WERI-Rb-1 (cell line): ENCODE results near the gene RAB23.

ENCODE experiments used
- DNase-seq: peaks from one replicate; pipeline ENCODE4 v3.0.0-alpha.2; 2020
- H3K27ac ChIP-seq: fragments of 250-450 bp; sonication (Bioruptor Pico); 2 replicates; pipeline ENCODE4 v1.5.1; 2020; ENCODE audit warnings: mild to moderate bottlenecking, moderate library complexity
- H3K27me3 ChIP-seq: fragments of 250-450 bp; sonication (Bioruptor Pico); 2 replicates; pipeline ENCODE4 v1.5.1; 2021; ENCODE audit warnings: mild to moderate bottlenecking, low read depth, moderate library complexity; ENCODE audit not compliant: insufficient read depth, severe bottlenecking
- H3K36me3 ChIP-seq: fragments of 250-450 bp; sonication (Bioruptor Pico); 2 replicates; pipeline ENCODE4 v1.5.1; 2020; ENCODE audit warnings: mild to moderate bottlenecking, moderate library complexity
- H3K4me3 ChIP-seq: 2 replicates; pipeline ENCODE4 v1.5.1; 2011; ENCODE audit warnings: low read depth, mild to moderate bottlenecking, control low read depth, low read length
- H3K9me3 ChIP-seq: fragments of 250-450 bp; sonication (Bioruptor Pico); 2 replicates; pipeline ENCODE4 v1.5.1; 2021; ENCODE audit warnings: mild to moderate bottlenecking, moderate library complexity; ENCODE audit not compliant: severe bottlenecking
- TF ChIP-seq, protein P1 (sequence below): IDR thresholded peaks from 2 replicates; pipeline ENCODE4 v1.5.1; 2011; ENCODE audit warnings: low read depth, mild to moderate bottlenecking, control low read depth, inconsistent platforms, low read length

RAB23 gene

GRCh38 chr6:57262901-57263694 is 41.0 kb upstream of the RAB23 start:
- Histone ChIP-seq H3K36me3 (no peaks in the 10 kb centered on the region), H3K4me3 (no peak overlapping the region), H3K9me3 (no peaks in the 10 kb centered on the region), H3K27ac (no peak overlapping the region), H3K27me3 (no peaks in the 10 kb centered on the region)
- TF ChIP-seq, protein P1, sequence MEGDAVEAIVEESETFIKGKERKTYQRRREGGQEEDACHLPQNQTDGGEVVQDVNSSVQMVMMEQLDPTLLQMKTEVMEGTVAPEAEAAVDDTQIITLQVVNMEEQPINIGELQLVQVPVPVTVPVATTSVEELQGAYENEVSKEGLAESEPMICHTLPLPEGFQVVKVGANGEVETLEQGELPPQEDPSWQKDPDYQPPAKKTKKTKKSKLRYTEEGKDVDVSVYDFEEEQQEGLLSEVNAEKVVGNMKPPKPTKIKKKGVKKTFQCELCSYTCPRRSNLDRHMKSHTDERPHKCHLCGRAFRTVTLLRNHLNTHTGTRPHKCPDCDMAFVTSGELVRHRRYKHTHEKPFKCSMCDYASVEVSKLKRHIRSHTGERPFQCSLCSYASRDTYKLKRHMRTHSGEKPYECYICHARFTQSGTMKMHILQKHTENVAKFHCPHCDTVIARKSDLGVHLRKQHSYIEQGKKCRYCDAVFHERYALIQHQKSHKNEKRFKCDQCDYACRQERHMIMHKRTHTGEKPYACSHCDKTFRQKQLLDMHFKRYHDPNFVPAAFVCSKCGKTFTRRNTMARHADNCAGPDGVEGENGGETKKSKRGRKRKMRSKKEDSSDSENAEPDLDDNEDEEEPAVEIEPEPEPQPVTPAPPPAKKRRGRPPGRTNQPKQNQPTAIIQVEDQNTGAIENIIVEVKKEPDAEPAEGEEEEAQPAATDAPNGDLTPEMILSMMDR, result no peak
- DNase-seq, result no peak

- no peaks in the 10 kb centered on the region for H3K36me3 ChIP-seq
- H3K4me3 ChIP-seq, result no peak overlapping the region
- TF ChIP-seq, protein P1, result no peak
- H3K27me3 ChIP-seq, result no peaks in the 10 kb centered on the region
- no peak overlapping the region for H3K27ac ChIP-seq
- DNase-seq, result no peak
- no peaks in the 10 kb centered on the region for H3K9me3 ChIP-seq
These were observed 40.4 kb upstream of the RAB23 start for GRCh38 chr6:57262488-57262887.

GRCh38 chr6:57261926-57262325 is 39.8 kb upstream of the RAB23 start:
- Histone ChIP-seq H3K9me3 (no peaks in the 10 kb centered on the region), H3K4me3 (no peak overlapping the region), H3K27me3 (no peaks in the 10 kb centered on the region), H3K36me3 (no peaks in the 10 kb centered on the region), H3K27ac (no peak overlapping the region)
- TF ChIP-seq, protein P1, result no peak
- no peak for DNase-seq

- TF ChIP-seq, protein P1, result no peak
- H3K36me3 ChIP-seq, result no peaks in the 10 kb centered on the region
- no peak overlapping the region for H3K4me3 ChIP-seq
- H3K27ac ChIP-seq, result no peak overlapping the region
- DNase-seq, result no peak
- H3K9me3 ChIP-seq, result no peaks in the 10 kb centered on the region
- H3K27me3 ChIP-seq, result no peaks in the 10 kb centered on the region
These were observed 37.0 kb upstream of the RAB23 start for GRCh38 chr6:57259064-57259463.

DNA sequence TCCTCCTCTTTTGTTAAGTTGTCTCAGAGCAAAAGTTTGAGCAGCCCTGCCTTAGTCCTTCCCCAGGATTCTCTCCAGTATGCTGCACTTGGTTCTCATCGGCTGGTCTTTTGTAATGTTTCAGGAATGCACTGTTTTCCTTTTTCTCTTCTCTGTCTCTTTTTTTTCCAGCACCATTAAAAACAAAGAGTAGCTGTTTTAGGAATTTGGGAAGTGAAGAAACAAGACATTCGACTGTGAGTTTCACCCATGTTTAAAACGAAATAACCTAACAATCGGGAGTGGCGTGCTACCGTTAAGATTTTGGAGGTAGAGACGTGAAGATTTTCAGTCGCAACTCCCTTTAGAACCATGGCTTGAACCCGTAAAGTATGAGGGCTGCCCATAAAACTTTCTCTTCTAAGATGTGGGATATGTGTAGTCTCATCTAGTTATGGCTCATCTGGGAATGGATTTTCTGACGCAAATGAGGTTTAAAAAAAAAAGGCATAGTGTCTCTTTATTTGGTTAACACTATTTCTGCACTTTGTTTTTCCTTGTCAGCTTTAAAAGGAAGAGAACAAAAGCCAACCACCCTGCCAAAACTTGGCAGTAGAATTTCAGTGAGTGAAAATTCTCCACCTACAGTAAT is 35.9 kb upstream of the RAB23 start:
- no peaks in the 10 kb centered on the region for H3K36me3 ChIP-seq
- no peak overlapping the region for H3K27ac ChIP-seq
- TF ChIP-seq, protein P1, result no peak
- no peaks in the 10 kb centered on the region for H3K27me3 ChIP-seq
- no peak for DNase-seq
- no peak overlapping the region for H3K4me3 ChIP-seq
- H3K9me3 ChIP-seq, result no peaks in the 10 kb centered on the region
